GM19099 (cell line): ENCODE data around the gene NADK.

ENCODE experiments used
- POLR2A ChIP-seq: IDR thresholded peaks from 3 replicates; pipeline ENCODE4 v1.6.1; 2011; ENCODE audit warnings: low read depth; ENCODE audit not compliant: insufficient read length; ENCODE audit errors: extremely low read depth

NADK gene

GRCh38 chr1:1745651-1746565 lies 32.4 kb downstream of the NADK start:
- peak; percentile 34 for TF ChIP-seq POLR2A

GRCh38 chr1:1732381-1732780 lies 45.9 kb downstream of the NADK start:
- TF ChIP-seq POLR2A = no peak

- TF ChIP-seq POLR2A = no peak
These were observed 47.4 kb downstream of the NADK start for GRCh38 chr1:1730870-1731269.

GRCh38 chr1:1724035-1724864 lies 54.0 kb downstream of the NADK start, which contains the start of gene CDK11A:
Gene CDK11A (minus strand): TSS chr1:1724357. CDS start chr1:1722818, 1,539 bp downstream.
- peak; percentile 53 for TF ChIP-seq POLR2A

GRCh38 chr1:1721201-1721600 lies 57.1 kb downstream of the NADK start:
- no peak for TF ChIP-seq POLR2A

GRCh38 chr1:1703796-1704195 lies 74.5 kb downstream of the NADK start:
- TF ChIP-seq POLR2A = no peak
